ENCODE measurements around the gene HDAC4. TPM values are rescaled to one million over a fixed set of nuclear protein-coding genes. Genes with fewer than 3 reads are reported as not detected.

HDAC4 gene
- total RNA-seq, 1 experiment from 2014 or later: 44.4 TPM

- H3K36me3 Mint-ChIP-seq: 0 out of 2 replicates have a peak, but pooled peaks cover 3% of the 10 kb centered on the region
- H3K27me3 Mint-ChIP-seq (ENCODE audit: low read depth): no peaks in the 10 kb centered on the region
- H3K4me1 Mint-ChIP-seq: peaks cover 11% of the 10 kb centered on the region
- no peak for ATAC-seq
- ChIA-PET CTCF (interaction anchor here (1.0 kb wide), 1 partner anchor 53 kb away, joined by 4 read pairs; no protein-coding TSS in a partner anchor), POLR2A (no interaction called here)
- no peaks in the 10 kb centered on the region for H3K9me3 Mint-ChIP-seq
- TF ChIP-seq GRHL2 (CRISPR knock-in tag; IDR thresholded peaks at IDR 0.05; ENCODE audit: insufficient replicate concordance, severe bottlenecking) (no peak), STAT6 (CRISPR knock-in tag; conservative IDR thresholded peaks at IDR 0.05; ENCODE audit: low read depth) (no peak), ARID4B (CRISPR knock-in tag; IDR thresholded peaks at IDR 0.05; ENCODE audit: borderline replicate concordance) (no peak), CREM (CRISPR knock-in tag; IDR thresholded peaks at IDR 0.05) (no peak), ATF3 (CRISPR knock-in tag; conservative IDR thresholded peaks at IDR 0.05) (no peak), ZNF138 (CRISPR knock-in tag; conservative IDR thresholded peaks at IDR 0.05) (no peak), HMGXB4 (CRISPR knock-in tag; IDR thresholded peaks at IDR 0.05) (no peak), TEAD4 (CRISPR knock-in tag; IDR thresholded peaks at IDR 0.05) (no peak), PRRX2 (CRISPR knock-in tag; IDR thresholded peaks at IDR 0.05) (no peak)
- TF ChIP-seq, protein P1, sequence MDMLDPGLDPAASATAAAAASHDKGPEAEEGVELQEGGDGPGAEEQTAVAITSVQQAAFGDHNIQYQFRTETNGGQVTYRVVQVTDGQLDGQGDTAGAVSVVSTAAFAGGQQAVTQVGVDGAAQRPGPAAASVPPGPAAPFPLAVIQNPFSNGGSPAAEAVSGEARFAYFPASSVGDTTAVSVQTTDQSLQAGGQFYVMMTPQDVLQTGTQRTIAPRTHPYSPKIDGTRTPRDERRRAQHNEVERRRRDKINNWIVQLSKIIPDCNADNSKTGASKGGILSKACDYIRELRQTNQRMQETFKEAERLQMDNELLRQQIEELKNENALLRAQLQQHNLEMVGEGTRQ (CRISPR knock-in tag; IDR thresholded peaks at IDR 0.05): no peak
- TF ChIP-seq, protein P2, sequence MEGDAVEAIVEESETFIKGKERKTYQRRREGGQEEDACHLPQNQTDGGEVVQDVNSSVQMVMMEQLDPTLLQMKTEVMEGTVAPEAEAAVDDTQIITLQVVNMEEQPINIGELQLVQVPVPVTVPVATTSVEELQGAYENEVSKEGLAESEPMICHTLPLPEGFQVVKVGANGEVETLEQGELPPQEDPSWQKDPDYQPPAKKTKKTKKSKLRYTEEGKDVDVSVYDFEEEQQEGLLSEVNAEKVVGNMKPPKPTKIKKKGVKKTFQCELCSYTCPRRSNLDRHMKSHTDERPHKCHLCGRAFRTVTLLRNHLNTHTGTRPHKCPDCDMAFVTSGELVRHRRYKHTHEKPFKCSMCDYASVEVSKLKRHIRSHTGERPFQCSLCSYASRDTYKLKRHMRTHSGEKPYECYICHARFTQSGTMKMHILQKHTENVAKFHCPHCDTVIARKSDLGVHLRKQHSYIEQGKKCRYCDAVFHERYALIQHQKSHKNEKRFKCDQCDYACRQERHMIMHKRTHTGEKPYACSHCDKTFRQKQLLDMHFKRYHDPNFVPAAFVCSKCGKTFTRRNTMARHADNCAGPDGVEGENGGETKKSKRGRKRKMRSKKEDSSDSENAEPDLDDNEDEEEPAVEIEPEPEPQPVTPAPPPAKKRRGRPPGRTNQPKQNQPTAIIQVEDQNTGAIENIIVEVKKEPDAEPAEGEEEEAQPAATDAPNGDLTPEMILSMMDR (IDR thresholded peaks at IDR 0.05): no peak
- no peak for DNase-seq (ENCODE audit: low spot score)
- H3K27ac Mint-ChIP-seq: no peak overlapping the region
- no peak overlapping the region for H3K4me3 Mint-ChIP-seq
These were observed 204.3 kb downstream of the HDAC4 start for GRCh38 chr2:239196474-239197021.

DNA sequence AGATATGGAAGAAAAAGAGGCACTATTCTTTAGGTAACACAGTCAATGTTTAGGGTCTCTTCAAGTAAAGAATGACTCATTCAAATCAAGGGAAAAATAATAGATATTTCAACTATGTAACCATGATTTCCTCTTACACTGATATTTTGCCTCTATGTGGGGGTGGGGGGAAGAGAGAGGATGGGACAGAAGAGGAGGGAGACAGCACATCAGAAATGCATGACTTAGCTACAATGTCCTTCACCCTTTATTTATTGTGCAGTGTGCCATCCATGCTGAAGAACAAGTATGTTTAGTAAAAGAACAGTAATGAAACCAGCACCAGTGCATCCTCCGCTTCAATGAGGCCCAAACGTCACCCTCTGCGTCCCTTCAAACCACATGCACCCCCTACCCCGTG is 204.8 kb downstream of the HDAC4 start:
- Mint-ChIP-seq H3K36me3 (0 out of 2 replicates have a peak, but pooled peaks cover 3% of the 10 kb centered on the region), H3K4me3 (no peak overlapping the region), H3K9me3 (no peaks in the 10 kb centered on the region), H3K4me1 (peaks cover 7% of the 10 kb centered on the region; the same call in 1 of the 2 replicates), H3K27me3 (ENCODE audit: low read depth) (no peaks in the 10 kb centered on the region), H3K27ac (peak overlapping the region; percentile 31; the same call in 1 of the 2 replicates)
- POLR2A ChIA-PET: interaction anchor here (0.6 kb wide), 1 partner anchor 222 kb away, joined by 11 read pairs; no protein-coding TSS in a partner anchor
- DNase-seq (ENCODE audit: low spot score): no peak
- ATAC-seq: no peak
- CTCF ChIA-PET: no interaction called here
- TF ChIP-seq TCF7 (CRISPR knock-in tag; IDR thresholded peaks at IDR 0.05; ENCODE audit: low read depth) (no peak), SMAD4 (CRISPR knock-in tag; IDR thresholded peaks at IDR 0.05) (no peak), ZNF425 (CRISPR knock-in tag; conservative IDR thresholded peaks at IDR 0.05) (no peak)
- TF ChIP-seq, protein P1 (CRISPR knock-in tag; IDR thresholded peaks at IDR 0.05): no peak
- TF ChIP-seq, protein P3, sequence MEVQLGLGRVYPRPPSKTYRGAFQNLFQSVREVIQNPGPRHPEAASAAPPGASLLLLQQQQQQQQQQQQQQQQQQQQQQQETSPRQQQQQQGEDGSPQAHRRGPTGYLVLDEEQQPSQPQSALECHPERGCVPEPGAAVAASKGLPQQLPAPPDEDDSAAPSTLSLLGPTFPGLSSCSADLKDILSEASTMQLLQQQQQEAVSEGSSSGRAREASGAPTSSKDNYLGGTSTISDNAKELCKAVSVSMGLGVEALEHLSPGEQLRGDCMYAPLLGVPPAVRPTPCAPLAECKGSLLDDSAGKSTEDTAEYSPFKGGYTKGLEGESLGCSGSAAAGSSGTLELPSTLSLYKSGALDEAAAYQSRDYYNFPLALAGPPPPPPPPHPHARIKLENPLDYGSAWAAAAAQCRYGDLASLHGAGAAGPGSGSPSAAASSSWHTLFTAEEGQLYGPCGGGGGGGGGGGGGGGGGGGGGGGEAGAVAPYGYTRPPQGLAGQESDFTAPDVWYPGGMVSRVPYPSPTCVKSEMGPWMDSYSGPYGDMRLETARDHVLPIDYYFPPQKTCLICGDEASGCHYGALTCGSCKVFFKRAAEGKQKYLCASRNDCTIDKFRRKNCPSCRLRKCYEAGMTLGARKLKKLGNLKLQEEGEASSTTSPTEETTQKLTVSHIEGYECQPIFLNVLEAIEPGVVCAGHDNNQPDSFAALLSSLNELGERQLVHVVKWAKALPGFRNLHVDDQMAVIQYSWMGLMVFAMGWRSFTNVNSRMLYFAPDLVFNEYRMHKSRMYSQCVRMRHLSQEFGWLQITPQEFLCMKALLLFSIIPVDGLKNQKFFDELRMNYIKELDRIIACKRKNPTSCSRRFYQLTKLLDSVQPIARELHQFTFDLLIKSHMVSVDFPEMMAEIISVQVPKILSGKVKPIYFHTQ (CRISPR knock-in tag; IDR thresholded peaks at IDR 0.05): no peak

All from WTC11 (cell line).